NCI-H510A treated with DMSO at 0.1 percent for 48 hours (cell line): ENCODE data around the gene TNRC18.
"Not testable (repeated sequence)": the region's sequence is repeated elsewhere in the genome, so short reads cannot be mapped to it uniquely, and the experiment has no call there.

Experiments
- DNase-seq: peaks from one replicate; lab custom pipeline; 2025; lab: John Stamatoyannopoulos, UW

The TNRC18 gene

GRCh38 chr7:5315761-5316160 lies 107.9 kb downstream of the TNRC18 start:
- DNase-seq: no peak

DNA sequence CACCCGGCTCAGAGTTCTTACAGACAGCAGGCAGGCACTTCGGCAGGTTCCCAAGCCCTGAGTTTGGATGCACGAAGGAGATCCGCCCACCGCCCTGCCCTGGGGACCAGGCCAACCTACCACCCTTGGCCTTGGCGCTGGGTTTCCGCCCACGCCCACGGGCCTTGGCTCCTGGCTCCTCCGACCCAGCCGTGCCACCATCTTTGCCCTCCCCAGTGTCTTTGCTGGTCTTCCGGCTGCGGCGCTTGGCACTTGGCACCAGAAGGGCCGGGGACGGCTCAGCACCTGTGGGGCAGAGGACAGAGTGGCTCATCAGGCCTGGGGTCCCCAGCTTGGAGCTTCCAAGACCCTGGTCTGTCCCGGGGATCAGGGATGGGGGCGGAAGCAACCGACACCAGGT lies 108.8 kb downstream of the TNRC18 start:
- no peak for DNase-seq

DNA sequence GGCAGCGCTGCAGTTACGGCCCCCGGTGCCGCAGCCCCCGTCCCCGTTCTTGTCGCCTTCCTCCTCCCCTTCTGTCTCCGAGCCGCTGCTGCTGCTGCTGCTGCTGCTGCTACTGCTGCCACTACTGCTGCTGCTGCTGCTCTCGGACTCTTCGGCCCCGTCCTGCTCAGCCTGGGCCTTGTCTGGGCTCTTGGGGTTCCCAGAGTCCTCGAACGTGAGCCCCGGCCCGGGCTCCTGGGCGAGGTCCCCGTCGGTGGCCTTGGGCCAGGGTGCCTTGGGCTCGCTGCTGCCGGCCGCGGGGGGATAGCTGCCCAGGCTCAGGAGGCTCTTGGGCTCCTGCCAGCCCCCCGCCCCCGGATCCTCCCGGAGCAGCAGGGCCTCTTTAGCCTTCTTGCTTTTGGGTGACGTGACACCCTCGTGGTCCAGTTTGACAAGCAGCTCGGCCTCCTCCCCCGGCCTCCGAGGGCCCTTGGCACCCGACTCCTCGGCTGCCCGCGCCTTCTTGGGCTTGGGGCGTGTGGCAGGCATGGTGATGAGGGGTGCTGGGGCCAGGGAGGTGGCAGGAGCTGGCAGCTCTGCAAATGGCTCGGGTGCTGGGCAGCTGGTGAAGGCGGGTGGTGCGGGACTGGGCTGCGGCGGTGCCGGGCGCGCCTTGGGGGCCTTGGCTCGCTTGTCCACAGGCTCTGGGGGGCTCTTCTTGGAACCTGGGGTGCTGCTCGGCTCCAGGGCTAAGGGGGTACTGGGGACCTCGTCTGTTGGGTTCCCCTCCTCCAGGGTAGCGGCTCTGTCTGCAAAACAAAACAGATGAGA lies 110.4 kb downstream of the TNRC18 start:
- not testable (repeated sequence) for DNase-seq

GRCh38 chr7:5312276-5313070 lies 111.2 kb downstream of the TNRC18 start:
- DNase-seq: not testable (repeated sequence)

DNA sequence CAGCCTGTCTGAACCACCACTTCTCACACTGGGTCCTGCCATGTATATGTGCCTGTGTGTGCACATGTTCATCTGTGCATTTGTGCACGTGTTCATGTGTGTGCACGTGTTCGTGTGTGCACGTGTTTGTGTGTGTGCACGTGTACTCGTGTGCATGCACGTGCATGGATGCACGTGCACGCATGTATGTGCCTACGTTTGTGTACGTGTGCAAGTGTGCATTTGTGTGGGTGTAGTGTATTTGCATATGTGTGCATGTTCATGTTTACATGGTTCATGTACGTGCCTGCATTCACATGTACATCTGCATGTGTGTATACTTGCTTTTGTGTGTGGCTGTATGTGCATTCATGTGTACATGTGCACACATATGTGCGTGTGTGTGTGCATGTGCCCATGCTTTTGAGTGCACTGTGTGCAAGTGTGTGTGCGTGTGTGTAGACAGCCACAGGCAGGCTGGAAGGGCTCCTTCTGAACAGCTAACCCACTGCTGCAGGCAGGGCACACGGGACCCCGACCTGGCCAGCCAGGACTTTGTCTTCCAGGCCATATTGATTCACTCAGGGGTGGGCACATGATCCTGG lies 112.7 kb downstream of the TNRC18 start:
- no peak for DNase-seq

GRCh38 chr7:5309146-5309545 lies 114.5 kb downstream of the TNRC18 start:
- DNase-seq: no peak

DNA sequence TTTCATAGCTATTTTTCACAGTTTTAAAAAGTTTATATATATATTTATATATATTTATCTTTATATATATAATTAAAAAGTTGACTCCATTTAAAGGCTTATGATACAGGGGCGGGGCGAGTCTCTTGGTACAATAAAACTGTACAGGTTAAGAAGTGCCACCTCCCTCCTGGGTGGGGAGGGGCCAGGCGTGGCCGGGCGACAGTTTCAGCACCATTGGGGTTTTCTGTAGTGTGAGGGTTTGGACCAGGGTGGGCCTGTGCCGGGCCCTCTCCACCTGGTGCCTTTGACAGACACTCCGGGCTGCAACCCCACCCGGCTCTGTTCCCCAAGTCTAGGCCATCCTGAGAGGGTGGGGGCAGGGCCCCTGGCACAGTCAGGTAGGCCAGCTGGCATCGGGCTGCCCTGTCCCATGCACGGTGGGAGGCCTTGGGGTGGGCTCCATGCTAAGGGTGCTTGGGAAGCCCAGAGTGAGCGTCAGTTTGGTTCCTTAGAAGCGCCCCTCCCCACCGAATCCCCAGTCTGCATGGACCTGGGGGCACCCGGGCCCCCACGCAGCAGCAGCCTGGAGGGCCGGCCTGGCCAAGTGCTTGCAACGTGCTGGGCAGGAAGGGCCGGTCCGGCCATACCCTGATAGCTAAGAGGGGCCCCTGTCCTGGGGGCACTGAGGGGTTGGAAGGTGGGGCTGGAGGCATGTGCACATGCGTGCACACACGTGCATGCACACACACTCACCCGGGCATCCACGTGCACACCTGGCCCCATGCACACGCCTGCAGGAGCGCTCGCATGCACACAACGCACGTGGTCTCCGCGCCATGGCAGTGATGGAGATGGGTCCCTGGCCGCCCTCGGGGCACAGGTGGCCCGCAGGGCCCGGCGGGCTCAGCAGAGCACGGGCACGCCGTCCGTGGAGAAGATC lies 116.2 kb downstream of the TNRC18 start:
- DNase-seq: not testable (repeated sequence)

GRCh38 chr7:5305050-5305449 lies 118.6 kb downstream of the TNRC18 start:
- DNase-seq: not testable (repeated sequence)

- no peak for DNase-seq
Measured at GRCh38 chr7:5303591-5304505, 119.8 kb downstream of the TNRC18 start.

- DNase-seq: no peak
Measured at GRCh38 chr7:5303061-5303460, 120.6 kb downstream of the TNRC18 start.

GRCh38 chr7:5302577-5302976 lies 121.1 kb downstream of the TNRC18 start:
- DNase-seq: no peak

DNA sequence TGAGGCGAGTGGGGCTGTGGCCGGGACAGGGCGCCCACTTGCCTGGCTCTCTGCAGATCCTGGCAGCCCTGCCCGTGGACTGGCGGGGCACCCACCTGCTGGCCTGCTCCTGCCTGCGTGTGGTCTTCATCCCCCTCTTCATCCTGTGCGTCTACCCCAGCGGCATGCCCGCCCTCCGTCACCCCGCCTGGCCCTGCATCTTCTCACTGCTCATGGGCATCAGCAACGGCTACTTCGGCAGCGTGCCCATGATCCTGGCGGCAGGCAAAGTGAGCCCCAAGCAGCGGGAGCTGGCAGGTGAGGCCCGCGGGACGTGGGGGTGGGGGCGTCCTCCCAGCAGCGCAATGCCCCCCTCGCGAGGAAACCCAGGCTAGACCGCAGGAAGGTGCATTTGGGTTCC lies 123.3 kb downstream of the TNRC18 start:
- DNase-seq: no peak

GRCh38 chr7:5296611-5297226 lies 126.9 kb downstream of the TNRC18 start:
- DNase-seq: no peak

GRCh38 chr7:5296015-5296610 lies 127.5 kb downstream of the TNRC18 start:
- no peak for DNase-seq

DNA sequence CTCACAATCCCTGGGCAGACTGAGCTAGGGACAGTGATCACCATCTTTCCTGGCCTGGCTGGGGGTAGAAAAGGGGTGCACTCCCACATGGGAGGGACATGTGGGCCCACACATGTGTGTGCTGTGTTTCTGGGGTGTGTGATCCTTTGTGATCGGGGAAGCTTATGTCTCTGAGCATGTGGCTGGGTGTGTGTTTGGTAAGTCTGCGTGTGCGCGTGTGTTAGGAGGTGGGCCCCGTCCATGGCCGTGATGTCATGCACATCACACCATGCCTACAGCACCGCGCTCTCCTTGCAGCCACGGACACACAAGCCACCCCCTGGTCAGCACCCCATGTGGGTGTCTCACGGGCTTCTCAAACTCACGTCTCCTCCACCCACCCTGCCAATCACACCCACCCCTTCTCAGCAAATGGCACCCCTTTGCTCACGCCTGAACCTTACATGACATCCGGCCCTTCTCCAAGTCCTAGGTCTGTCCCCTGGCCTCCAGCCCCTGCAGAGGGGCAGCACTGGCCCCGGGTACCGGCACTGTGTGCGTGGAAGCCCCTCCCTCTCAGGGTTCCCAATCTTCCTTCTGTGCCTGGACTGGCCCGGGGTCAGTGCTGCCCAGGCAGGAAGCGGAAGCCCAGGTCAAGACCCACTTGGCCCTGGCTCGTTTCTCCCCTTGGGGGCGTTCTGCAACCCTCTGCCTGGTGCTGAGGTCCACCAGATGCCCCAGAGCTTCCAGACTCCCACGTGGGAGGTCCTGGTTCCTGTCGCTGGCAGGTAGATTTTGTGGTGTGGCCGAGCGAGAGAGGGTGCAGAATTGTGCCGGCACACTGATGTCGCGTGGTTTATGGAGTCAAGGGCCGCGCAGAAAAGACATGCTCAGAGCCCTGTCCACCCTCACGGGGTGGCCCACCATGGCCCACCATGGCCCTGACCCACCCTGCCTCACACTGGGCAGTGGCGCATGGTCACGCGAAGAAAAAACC lies 128.3 kb downstream of the TNRC18 start:
- DNase-seq: no peak

DNA sequence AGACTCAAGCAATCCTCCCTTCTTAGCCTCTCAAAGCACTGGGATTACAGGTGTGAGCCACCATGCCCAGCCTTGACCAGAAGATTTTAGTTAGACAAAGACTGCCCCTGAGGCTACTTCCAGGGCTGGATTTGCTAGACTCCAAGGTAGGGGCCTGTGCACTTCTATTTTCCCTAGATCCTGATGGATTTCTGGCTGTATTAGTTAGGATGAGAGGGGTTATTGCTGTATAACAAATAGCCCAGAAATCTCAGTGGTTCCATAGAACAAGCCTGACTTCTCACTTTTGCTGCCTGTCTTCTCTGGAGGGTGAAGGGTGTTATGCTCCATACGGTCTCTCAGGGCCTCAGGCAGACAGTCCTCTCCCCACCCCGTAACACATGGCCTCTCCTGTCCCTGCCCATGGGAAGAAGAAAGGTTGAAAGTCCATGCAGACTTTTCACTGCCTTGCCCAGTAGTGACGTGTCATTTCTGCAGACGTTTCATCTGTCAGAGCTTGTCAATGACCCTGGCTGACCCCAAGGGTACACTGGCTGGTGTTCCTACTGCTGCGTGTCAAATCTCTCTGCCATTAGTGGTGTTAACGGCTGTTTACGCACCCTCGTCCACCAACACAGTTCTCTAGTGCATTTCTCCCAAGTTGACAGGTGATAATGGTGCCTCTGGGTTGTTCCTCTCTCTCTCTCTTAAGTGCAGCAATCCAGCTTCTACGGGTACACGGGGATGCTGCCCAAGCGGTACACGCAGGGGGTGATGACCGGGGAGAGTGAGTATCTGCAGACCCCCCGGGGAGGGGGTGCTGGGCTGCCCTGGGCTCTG lies 129.3 kb downstream of the TNRC18 start:
- DNase-seq: no peak

DNA sequence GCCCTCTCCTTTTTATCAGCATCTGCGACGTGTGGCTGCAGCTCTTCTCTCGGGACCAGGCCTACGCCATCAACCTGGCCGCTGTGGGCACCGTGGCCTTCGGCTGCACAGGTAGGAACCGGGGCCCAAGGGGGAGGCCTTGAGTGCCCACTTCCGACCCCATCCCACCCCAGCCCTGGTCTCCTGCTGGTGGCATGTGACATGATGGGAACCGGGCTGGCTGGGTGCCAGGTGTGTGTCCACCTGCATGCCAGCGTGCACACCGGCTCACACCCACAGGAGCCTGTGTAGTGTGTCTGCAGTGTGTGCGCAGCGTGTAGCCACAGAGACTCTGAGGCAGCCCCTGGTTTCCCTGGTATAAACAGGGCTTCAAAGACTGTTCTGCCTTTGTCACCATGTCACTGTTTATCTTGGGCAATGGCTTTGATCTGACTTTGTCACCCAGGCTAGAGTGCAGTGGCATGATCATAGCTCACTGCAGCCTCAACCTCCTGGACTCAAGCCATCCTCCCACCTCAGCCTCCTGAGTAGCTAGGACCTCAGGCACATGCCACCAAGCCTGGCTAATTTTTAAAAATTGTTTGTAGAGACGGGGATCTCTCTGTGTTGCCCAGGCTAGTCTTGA lies 131.8 kb downstream of the TNRC18 start:
- not testable (repeated sequence) for DNase-seq
